Upper lobe of left lung (tissue), 4 donors: Measurements from ENCODE around the gene UBTF.

Source experiments
- CTCF ChIP-seq, 6 experiments: fragments of 450-650 bp in 4 of 6; fragments of 200-600 bp in 2 of 6; sonication (generic) in 2 of 6; IDR thresholded peaks; one replicate each; pipeline ENCODE4 v1.5.1; 2016 to 2019; ENCODE audit warnings: antibody characterized with exemption in 6 of 6
- POLR2A ChIP-seq, 4 donors: fragments of 450-650 bp; IDR thresholded peaks; one replicate each; pipeline ENCODE4 v1.5.1; 2016 to 2017; ENCODE audit warnings: antibody characterized with exemption in 4 of 4, mild to moderate bottlenecking in 2 of 4

DNA sequence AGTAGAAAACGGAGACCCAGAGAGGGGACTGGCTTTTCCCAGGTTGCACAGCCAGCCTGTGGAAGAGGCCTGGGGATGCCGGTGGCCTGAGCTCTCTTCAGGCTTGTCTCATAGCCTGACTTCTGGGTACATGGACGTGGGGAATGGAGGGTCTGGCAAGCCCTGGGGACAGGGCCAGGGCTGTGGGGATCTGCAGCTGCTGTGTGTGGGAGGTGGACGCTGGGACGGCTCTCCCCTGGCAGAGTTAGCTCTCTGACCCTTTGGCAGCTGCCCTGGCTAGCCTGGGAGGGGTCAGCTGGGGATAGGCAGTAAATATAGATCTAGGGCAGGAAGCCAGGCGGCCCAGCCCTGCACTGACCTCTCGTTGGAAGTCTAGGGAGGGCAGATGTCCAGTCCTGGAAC is 28.0 kb upstream of the UBTF start:
- TF ChIP-seq POLR2A (IDR thresholded peaks at IDR 0.05) (no peak), CTCF (IDR thresholded peaks at IDR 0.05) (no peak)
